ENCODE data around the gene VRK3.

DNA sequence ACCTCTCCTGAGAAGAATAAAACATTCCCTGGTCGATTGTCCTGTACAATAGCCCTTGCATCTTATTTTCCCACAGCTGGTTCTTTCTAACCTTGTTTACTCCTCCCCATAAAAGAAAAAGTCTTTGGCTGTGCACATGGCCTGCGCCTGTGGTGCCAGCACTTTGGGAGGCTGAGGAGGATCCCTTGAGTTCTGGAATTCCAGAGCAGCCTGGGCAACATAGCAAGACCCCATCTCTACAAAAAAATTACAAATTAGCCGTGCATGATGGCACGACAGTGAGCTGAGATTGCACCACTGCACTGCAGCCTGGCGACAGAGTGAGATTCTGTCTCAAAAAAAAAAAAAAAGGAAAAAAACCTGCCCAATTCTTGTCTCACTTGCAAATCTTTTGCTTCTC, 88.6 kb downstream of the VRK3 start:
- TF ChIP-seq, protein P1, sequence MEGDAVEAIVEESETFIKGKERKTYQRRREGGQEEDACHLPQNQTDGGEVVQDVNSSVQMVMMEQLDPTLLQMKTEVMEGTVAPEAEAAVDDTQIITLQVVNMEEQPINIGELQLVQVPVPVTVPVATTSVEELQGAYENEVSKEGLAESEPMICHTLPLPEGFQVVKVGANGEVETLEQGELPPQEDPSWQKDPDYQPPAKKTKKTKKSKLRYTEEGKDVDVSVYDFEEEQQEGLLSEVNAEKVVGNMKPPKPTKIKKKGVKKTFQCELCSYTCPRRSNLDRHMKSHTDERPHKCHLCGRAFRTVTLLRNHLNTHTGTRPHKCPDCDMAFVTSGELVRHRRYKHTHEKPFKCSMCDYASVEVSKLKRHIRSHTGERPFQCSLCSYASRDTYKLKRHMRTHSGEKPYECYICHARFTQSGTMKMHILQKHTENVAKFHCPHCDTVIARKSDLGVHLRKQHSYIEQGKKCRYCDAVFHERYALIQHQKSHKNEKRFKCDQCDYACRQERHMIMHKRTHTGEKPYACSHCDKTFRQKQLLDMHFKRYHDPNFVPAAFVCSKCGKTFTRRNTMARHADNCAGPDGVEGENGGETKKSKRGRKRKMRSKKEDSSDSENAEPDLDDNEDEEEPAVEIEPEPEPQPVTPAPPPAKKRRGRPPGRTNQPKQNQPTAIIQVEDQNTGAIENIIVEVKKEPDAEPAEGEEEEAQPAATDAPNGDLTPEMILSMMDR (IDR thresholded peaks at IDR 0.05) = no peak
- TF ChIP-seq POLR2A (IDR thresholded peaks at IDR 0.05) = no peak
